AG20443 (cell line): ENCODE results near the gene MOV10L1.

Experiments used
- DNase-seq: peaks from one replicate; pipeline ENCODE4 v3.0.0; 2012; ENCODE audit warnings: low spot score, mixed read lengths

The MOV10L1 gene

DNA sequence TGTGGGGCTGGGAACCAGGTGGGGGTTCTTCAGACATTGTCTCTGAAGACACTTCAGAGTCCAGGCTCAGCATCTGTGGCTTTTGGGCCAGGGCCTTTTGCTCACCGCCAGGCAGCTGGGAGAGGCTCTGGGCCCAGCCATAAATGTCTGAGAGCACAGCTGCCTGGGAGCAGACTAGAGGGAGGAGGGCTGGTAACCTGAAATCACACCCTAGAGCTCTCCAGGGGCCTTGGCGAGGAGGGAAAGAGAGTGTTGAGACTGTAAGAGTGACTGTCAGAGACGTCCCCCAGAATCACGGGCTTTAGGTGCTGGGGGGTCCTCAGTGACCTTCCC, 100.0 kb downstream of the MOV10L1 start:
- DNase-seq, result peak; percentile 34

DNA sequence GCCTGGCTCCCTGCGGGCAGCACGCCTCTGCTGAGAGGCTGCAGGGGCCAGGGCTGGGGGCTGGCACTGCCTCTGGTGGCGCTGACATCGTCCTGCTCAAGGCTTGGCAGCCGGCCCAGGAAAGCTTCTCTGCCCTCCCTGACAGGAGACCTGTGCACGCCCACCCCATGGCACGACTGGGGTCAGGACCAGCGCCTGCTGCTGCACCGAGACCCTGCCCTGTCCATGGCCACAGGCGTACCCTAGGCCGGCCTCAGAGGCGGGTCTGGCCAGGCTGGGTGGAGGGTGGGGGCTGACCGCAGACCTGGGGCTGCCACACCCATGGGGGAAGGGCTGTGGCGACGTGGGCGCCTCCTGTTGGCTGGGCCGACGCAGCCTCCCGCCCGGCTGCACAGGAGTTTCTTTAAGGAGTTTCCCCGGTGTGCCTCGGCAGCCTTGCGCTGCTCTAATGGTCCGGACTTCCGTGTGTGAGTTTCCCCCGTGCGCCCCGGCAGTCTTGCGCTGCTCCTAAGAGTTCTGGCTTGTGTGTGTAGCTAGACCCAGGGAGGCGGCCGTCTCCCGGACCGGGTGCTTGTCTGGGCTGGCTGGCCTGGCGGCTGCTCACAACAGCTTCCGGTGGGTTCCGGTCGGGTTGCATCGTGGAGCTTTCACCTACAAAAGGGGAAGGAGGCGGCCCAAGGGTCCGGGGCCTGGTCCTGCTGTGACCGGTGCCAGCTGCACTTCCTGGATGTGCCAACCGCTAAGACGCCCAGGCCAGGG, 100.6 kb downstream of the MOV10L1 start:
- DNase-seq, result peak; percentile 83

DNA sequence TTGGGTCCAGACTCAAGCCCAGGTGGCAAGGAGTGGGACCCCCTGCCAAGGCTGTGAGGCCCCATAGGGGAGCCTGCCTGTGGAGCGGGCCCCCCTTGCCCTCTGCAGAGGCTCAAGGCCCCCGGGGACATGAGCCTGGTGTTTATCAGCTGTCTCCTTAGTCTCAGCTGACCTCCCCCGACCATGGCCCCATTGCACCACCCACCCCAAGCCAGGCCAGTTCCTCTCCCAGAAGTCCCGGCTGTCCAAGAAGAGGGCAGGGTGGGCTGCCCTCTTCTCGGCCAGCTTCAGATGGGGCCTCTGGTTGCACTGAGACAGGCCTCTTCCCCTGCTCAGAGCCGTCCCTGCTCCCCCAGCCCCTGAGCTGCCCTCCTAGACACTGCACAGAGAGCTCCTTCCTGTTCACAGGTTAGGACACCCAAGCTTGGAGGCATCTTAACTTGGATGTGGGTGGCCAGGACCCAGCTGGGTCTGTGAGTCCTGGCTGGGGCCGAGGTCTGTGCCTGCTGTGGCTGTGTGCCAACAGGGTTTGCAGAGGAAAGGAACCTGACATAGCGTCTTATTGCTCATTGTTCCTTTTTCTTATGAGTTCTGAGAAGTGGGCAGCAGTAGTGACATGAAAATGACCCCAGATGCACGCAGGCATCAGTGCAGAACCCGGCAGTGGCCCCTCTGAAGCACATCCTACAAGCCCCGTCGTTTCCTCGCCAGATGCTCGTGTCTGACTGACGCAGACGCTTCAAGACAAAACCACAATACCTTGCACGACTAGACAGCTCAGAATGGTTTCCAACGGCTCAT, 101.3 kb downstream of the MOV10L1 start:
- DNase-seq, result no peak

- no peak for DNase-seq
These were observed 102.8 kb downstream of the MOV10L1 start for GRCh38 chr22:50192436-50193204.

- no peak for DNase-seq
These were observed 103.8 kb downstream of the MOV10L1 start for GRCh38 chr22:50193621-50194020.

- no peak for DNase-seq
These were observed 104.4 kb downstream of the MOV10L1 start for GRCh38 chr22:50194037-50194805.

- no peak for DNase-seq
These were observed 106.5 kb downstream of the MOV10L1 start for GRCh38 chr22:50196256-50196655.

GRCh38 chr22:50197000-50197800, 107.4 kb downstream of the MOV10L1 start:
- no peak for DNase-seq

- DNase-seq, result no peak
These were observed 108.2 kb downstream of the MOV10L1 start for GRCh38 chr22:50197856-50198623.

GRCh38 chr22:50198624-50199017, 108.8 kb downstream of the MOV10L1 start:
- no peak for DNase-seq

- no peak for DNase-seq
These were observed 109.5 kb downstream of the MOV10L1 start for GRCh38 chr22:50199251-50199721.

DNA sequence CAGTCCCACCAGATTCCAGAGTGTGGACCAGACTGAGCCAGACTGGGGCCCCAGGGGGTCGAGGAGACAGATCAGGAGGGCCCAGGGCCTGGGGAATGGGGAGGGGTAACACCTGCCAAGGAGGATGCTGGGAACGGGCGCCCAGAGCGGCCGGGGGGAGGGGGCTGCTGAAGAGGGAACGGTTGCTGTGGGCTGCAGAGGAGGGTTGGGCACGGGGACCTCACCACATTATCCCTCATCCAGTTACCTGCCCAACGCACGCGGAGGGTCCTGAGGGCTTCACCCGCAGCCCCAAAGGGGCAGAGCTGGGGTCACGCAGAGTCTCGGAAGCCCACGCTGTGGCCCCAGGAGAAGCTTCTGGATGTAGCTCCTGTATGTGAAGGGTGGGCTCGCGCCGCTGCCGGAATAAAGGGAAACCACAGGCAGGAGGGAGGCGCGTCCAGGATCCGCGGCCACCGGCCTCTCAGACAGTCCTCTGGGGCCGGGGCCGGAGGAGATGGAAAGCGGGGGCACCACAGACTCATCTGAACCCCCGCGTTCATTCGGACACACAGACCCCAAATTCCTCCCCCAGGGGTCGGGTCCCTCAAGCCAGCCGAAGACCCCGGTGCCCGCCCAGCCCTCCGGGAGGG, 110.1 kb downstream of the MOV10L1 start:
- DNase-seq, result peak; percentile 45

GRCh38 chr22:50200461-50201190, 110.8 kb downstream of the MOV10L1 start, which contains the start of gene SELENOO:
SELENOO (plus strand) TSS chr22:50201011; CDS start chr22:50201037, 26 bp downstream.
- peak; percentile 99 for DNase-seq

DNA sequence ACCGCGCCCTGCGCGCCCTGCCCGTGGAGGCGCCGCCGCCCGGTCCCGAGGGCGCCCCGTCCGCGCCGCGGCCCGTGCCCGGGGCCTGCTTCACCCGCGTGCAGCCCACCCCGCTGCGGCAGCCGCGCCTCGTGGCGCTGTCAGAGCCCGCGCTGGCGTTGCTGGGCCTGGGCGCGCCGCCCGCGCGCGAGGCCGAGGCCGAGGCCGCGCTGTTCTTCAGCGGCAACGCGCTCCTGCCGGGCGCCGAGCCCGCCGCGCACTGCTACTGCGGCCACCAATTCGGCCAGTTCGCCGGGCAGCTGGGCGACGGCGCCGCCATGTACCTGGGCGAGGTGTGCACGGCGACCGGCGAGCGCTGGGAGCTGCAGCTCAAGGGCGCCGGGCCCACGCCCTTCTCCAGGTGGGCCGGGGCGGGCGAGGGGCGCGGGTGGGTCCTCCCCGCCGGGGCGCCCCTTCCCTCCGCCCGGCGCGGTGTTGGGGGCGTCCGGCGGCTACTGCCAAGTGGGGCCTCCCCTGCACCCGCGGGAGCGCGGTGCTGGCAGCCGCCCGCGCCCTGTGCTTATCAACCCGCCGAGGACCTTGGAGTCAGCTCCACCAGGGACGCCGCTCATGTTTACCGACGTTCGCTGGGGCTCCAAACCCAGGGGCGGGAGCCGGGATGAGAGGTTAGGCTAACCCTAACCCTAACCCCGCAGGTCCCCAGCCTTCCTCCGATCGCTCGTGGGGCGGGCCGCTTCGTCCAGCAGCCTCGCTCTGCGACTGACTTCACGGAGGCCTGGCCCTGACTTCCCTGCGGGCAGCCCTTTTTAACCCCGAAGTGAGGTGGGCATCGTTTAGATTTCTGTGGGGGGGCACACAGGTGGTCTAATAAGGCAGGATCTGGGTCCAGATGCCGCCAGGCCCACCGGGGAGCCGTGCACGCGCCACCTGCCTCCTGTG, 111.7 kb downstream of the MOV10L1 start:
- peak; percentile 66 for DNase-seq

DNA sequence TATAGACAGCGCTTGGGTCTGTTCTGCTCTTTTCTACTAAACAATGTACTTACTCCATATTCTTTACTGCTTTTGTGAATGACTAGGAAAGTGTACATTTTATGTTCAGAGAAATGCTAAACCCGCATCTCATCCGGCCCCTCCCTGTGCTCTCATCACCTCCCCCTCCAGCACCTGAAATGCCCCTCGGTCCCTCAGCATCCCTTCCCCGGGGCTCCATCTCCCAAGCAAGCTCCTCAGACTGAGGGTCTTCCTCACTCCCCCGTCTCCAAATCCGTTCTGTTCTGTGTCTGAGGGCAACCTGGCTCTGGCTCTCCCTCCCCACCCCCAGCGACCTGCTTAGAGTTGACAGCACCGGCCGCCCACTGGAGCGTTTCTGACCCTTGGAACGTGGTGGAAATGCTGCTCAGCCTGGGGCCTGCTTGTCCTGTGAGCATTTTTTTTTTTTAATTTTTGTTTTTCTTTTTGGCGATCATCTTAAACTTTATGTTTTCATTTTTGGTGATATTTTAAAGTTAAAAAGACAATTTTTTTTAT, 112.4 kb downstream of the MOV10L1 start:
- DNase-seq, result no peak

DNA sequence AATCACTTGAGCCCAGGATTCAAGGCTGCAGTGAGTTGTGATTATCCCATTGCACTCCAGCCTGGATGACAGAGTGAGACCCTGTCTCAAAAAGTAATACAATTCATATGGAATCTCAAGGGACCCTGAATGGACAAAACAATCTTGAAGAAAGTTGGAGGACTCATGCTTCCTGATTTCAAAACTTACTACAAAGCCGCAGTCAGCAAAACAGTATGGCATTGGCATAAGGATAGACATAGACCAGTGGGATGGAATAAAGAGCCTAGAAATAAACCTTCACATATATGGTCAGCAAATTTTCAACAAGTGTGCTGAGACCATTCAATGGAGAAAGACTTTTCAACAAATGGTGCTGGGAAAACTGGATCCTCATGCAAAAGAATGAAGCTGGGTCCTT, 113.5 kb downstream of the MOV10L1 start:
- DNase-seq, result no peak

GRCh38 chr22:50204571-50204970, 114.8 kb downstream of the MOV10L1 start:
- DNase-seq, result no peak
